GM23338 (cell line): ENCODE data around the gene DGLUCY. TPM values are rescaled to one million over a fixed set of nuclear protein-coding genes. Genes with fewer than 3 reads are reported as not detected.

ENCODE experiments used
- ATAC-seq: fragments of 200-7000 bp; cut with Tn5 transposase; 3 replicates; pipeline ENCODE4 v1.9.1; 2020
- DNase-seq: peaks from one replicate; pipeline ENCODE4 v3.0.0-alpha.2; 2015; ENCODE audit warnings: low spot score
- H2AFZ ChIP-seq: fragments of 200-600 bp; sonication (generic); 2 replicates; pipeline ENCODE4 v1.8.0; 2016; ENCODE audit warnings: antibody characterized with exemption, mild to moderate bottlenecking, moderate library complexity
- H3F3A ChIP-seq: fragments of 200-600 bp; sonication (generic); replicated peaks from 2 replicates; pipeline ENCODE4 v1.8.0; 2017; ENCODE audit warnings: antibody characterized with exemption, mixed run types, low read depth
- H3K27ac ChIP-seq: fragments of 200-600 bp; sonication (generic); 2 replicates; pipeline ENCODE4 v1.6.1; 2016; ENCODE audit warnings: low read depth
- H3K27me3 ChIP-seq: fragments of 200-600 bp; sonication (generic); 2 replicates; pipeline ENCODE4 v1.8.0; 2016; ENCODE audit warnings: mild to moderate bottlenecking, mixed run types, moderate library complexity; ENCODE audit not compliant: insufficient read depth
- H3K36me3 ChIP-seq: fragments of 200-600 bp; sonication (generic); 2 replicates; pipeline ENCODE4 v1.8.0; 2016; ENCODE audit warnings: mild to moderate bottlenecking; ENCODE audit not compliant: insufficient read depth
- H3K4me1 ChIP-seq: fragments of 200-600 bp; sonication (generic); 2 replicates; pipeline ENCODE4 v1.8.0; 2016; ENCODE audit warnings: mild to moderate bottlenecking, moderate library complexity; ENCODE audit not compliant: insufficient read depth
- H3K4me2 ChIP-seq: fragments of 200-600 bp; sonication (generic); 2 replicates; pipeline ENCODE4 v1.7.1; 2017; ENCODE audit warnings: mixed run types
- H3K4me3 ChIP-seq: fragments of 200-600 bp; sonication (generic); 2 replicates; pipeline ENCODE4 v1.6.1; 2016; ENCODE audit warnings: mixed run types
- H3K79me2 ChIP-seq: fragments of 200-600 bp; sonication (generic); replicated peaks from 2 replicates; pipeline ENCODE4 v1.8.0; 2017; ENCODE audit warnings: mild to moderate bottlenecking; ENCODE audit not compliant: insufficient read depth
- H3K9me2 ChIP-seq: fragments of 200-600 bp; sonication (generic); 2 replicates; pipeline ENCODE4 v1.8.0; 2017; ENCODE audit not compliant: insufficient read depth
- H4K20me1 ChIP-seq: fragments of 200-600 bp; sonication (generic); replicated peaks from 2 replicates; pipeline ENCODE4 v1.8.0; 2017; ENCODE audit warnings: mild to moderate bottlenecking; ENCODE audit not compliant: insufficient read depth
- H3K27ac Mint-ChIP-seq: 2 replicates; pipeline ENCODE4 v1.8.0; 2020; ENCODE audit warnings: inconsistent platforms, mild to moderate bottlenecking, moderate library complexity, mixed read lengths
- H3K27me3 Mint-ChIP-seq: 3 replicates; pipeline ENCODE4 v1.8.0; 2022; ENCODE audit warnings: low read depth, mild to moderate bottlenecking, moderate library complexity, mixed read lengths, inconsistent platforms; ENCODE audit not compliant: insufficient read depth, poor library complexity
- H3K36me3 Mint-ChIP-seq: 3 replicates; pipeline ENCODE4 v1.8.0; 2021; ENCODE audit warnings: low read depth, mild to moderate bottlenecking, inconsistent platforms, moderate library complexity, mixed read lengths
- H3K4me1 Mint-ChIP-seq: 3 replicates; pipeline ENCODE4 v1.8.0; 2020; ENCODE audit warnings: mild to moderate bottlenecking, inconsistent platforms, mixed read lengths
- H3K4me3 Mint-ChIP-seq: 3 replicates; pipeline ENCODE4 v1.8.0; 2021; ENCODE audit warnings: moderate library complexity, mild to moderate bottlenecking, inconsistent platforms, mixed read lengths
- H3K9me3 Mint-ChIP-seq: 3 replicates; pipeline ENCODE4 v1.8.0; 2020; ENCODE audit warnings: moderate library complexity, mild to moderate bottlenecking, inconsistent platforms, mixed read lengths
- CREB1 ChIP-seq: fragments of 250-450 bp; sonication (Bioruptor Pico); IDR thresholded peaks from 2 replicates; pipeline ENCODE4 v1.5.0; 2020; ENCODE audit warnings: low read depth, mild to moderate bottlenecking, moderate library complexity
- CTCF ChIP-seq, 2 experiments: fragments of 200-600 bp in 1 of 2; sonication (generic) in 1 of 2; conservative IDR thresholded peaks; 2 replicates each; pipeline versions ENCODE4 v1.5.1 to v1.6.1; 2016 to 2017; ENCODE audit warnings: antibody characterized with exemption in 2 of 2, low read depth in 2 of 2, mild to moderate bottlenecking in 2 of 2, moderate library complexity in 1 of 2
- ETS1 ChIP-seq: IDR thresholded peaks from 2 replicates; pipeline ENCODE4 v1.6.1; 2016; ENCODE audit warnings: antibody characterized with exemption
- EZH2 ChIP-seq: fragments of 200-600 bp; sonication (generic); IDR thresholded peaks from one replicate; pipeline ENCODE4 v1.8.0; 2017; ENCODE audit warnings: antibody characterized with exemption, mild to moderate bottlenecking, low read depth; ENCODE audit not compliant: unreplicated experiment
- EZH2phosphoT487 ChIP-seq: fragments of 200-600 bp; sonication (generic); IDR thresholded peaks from one replicate; pipeline ENCODE4 v1.8.1; 2018; ENCODE audit warnings: antibody characterized with exemption; ENCODE audit not compliant: unreplicated experiment
- JUNB ChIP-seq: IDR thresholded peaks from one replicate; pipeline ENCODE4 v1.6.1; 2016; ENCODE audit warnings: antibody characterized with exemption; ENCODE audit not compliant: unreplicated experiment
- NANOG ChIP-seq: IDR thresholded peaks from 2 replicates; pipeline ENCODE4 v1.6.1; 2016; ENCODE audit warnings: antibody characterized with exemption, borderline replicate concordance
- POLR2AphosphoS5 ChIP-seq: IDR thresholded peaks from 2 replicates; pipeline ENCODE4 v1.6.1; 2016; ENCODE audit warnings: antibody characterized with exemption, low read depth
- STAT1 ChIP-seq: IDR thresholded peaks from one replicate; pipeline ENCODE4 v1.6.1; 2016; ENCODE audit warnings: antibody characterized with exemption; ENCODE audit not compliant: unreplicated experiment
- ZNF114 ChIP-seq: fragments of 250-450 bp; sonication (Bioruptor Pico); IDR thresholded peaks from 2 replicates; pipeline ENCODE4 v1.5.0; 2020; ENCODE audit warnings: mild to moderate bottlenecking, moderate library complexity
- ZNF331 ChIP-seq: fragments of 250-450 bp; sonication (Bioruptor Pico); IDR thresholded peaks from 2 replicates; pipeline ENCODE4 v1.5.0; 2020; ENCODE audit warnings: low read depth, mild to moderate bottlenecking, moderate library complexity
- polyA plus RNA-seq: library from polyadenylated mRNA; unstranded; fragments of >200 nt; fragmentation: Nextera tagmentation; extraction: Ambion mirVana; gene quantifications from 2 replicates; pipeline ENCODE4 v1.2.1, GENCODE V29; 2016
- total RNA-seq: library from RNA; depleted of rRNA; stranded (reverse); fragments of >200 nt; shearing (Covaris generic); gene quantifications from 2 replicates; pipeline ENCODE4 v1.2.3, GENCODE V29; 2014
- TF ChIP-seq, protein P1 (sequence below): fragments of 250-450 bp; sonication (Bioruptor Pico); IDR thresholded peaks from 2 replicates; pipeline ENCODE4 v1.5.0; 2020; ENCODE audit warnings: mild to moderate bottlenecking, moderate library complexity
- TF ChIP-seq, protein P2 (sequence below): IDR thresholded peaks from one replicate; pipeline ENCODE4 v1.6.1; 2018; ENCODE audit warnings: antibody characterized with exemption; ENCODE audit not compliant: unreplicated experiment

The DGLUCY gene
- total and polyA plus RNA-seq, 2 experiments from 2014 or later = 14.6 to 31.6 TPM

- H3K9me2 ChIP-seq = peaks cover 5% of the 10 kb centered on the region; the same call in 1 of the 2 replicates
- Mint-ChIP-seq H3K36me3 (peaks cover 21% of the 10 kb centered on the region), H3K4me3 (no peak overlapping the region), H3K9me3 (peaks cover 24% of the 10 kb centered on the region), H3K27ac (no peak overlapping the region), H3K27me3 (peaks cover 10% of the 10 kb centered on the region), H3K4me1 (peaks cover 2% of the 10 kb centered on the region; the same call in 1 of the 3 replicates)
- H4K20me1 ChIP-seq = no peaks in the 10 kb centered on the region
- H3K4me1 ChIP-seq = no peaks in the 10 kb centered on the region
- DNase-seq = no peak
- no peak overlapping the region for H3K4me2 ChIP-seq
- no peak overlapping the region for H2AFZ ChIP-seq
- TF ChIP-seq, protein P1, sequence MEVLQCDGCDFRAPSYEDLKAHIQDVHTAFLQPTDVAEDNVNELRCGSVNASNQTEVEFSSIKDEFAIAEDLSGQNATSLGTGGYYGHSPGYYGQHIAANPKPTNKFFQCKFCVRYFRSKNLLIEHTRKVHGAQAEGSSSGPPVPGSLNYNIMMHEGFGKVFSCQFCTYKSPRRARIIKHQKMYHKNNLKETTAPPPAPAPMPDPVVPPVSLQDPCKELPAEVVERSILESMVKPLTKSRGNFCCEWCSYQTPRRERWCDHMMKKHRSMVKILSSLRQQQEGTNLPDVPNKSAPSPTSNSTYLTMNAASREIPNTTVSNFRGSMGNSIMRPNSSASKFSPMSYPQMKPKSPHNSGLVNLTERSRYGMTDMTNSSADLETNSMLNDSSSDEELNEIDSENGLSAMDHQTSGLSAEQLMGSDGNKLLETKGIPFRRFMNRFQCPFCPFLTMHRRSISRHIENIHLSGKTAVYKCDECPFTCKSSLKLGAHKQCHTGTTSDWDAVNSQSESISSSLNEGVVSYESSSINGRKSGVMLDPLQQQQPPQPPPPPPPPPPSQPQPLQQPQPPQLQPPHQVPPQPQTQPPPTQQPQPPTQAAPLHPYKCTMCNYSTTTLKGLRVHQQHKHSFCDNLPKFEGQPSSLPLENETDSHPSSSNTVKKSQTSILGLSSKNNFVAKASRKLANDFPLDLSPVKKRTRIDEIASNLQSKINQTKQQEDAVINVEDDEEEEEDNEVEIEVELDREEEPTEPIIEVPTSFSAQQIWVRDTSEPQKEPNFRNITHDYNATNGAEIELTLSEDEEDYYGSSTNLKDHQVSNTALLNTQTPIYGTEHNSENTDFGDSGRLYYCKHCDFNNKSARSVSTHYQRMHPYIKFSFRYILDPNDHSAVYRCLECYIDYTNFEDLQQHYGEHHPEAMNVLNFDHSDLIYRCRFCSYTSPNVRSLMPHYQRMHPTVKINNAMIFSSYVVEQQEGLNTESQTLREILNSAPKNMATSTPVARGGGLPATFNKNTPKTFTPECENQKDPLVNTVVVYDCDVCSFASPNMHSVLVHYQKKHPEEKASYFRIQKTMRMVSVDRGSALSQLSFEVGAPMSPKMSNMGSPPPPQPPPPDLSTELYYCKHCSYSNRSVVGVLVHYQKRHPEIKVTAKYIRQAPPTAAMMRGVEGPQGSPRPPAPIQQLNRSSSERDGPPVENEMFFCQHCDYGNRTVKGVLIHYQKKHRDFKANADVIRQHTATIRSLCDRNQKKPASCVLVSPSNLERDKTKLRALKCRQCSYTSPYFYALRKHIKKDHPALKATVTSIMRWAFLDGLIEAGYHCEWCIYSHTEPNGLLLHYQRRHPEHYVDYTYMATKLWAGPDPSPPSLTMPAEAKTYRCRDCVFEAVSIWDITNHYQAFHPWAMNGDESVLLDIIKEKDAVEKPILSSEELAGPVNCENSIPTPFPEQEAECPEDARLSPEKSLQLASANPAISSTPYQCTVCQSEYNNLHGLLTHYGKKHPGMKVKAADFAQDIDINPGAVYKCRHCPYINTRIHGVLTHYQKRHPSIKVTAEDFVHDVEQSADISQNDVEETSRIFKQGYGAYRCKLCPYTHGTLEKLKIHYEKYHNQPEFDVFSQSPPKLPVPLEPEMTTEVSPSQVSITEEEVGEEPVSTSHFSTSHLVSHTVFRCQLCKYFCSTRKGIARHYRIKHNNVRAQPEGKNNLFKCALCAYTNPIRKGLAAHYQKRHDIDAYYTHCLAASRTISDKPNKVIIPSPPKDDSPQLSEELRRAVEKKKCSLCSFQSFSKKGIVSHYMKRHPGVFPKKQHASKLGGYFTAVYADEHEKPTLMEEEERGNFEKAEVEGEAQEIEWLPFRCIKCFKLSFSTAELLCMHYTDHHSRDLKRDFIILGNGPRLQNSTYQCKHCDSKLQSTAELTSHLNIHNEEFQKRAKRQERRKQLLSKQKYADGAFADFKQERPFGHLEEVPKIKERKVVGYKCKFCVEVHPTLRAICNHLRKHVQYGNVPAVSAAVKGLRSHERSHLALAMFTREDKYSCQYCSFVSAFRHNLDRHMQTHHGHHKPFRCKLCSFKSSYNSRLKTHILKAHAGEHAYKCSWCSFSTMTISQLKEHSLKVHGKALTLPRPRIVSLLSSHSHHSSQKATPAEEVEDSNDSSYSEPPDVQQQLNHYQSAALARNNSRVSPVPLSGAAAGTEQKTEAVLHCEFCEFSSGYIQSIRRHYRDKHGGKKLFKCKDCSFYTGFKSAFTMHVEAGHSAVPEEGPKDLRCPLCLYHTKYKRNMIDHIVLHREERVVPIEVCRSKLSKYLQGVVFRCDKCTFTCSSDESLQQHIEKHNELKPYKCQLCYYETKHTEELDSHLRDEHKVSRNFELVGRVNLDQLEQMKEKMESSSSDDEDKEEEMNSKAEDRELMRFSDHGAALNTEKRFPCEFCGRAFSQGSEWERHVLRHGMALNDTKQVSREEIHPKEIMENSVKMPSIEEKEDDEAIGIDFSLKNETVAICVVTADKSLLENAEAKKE (CRISPR knock-in tag) = no peak
- TF ChIP-seq POLR2AphosphoS5 (no peak), CTCF (conservative IDR thresholded peaks at IDR 0.05; ENCODE audit: low read depth in 2 of 2) (no peak), ZNF114 (CRISPR knock-in tag) (no peak), JUNB (no peak), ETS1 (no peak), STAT1 (no peak), EZH2phosphoT487 (no peak), CREB1 (no peak), ZNF331 (CRISPR knock-in tag) (no peak), NANOG (no peak), EZH2 (no peak)
- TF ChIP-seq, protein P2, sequence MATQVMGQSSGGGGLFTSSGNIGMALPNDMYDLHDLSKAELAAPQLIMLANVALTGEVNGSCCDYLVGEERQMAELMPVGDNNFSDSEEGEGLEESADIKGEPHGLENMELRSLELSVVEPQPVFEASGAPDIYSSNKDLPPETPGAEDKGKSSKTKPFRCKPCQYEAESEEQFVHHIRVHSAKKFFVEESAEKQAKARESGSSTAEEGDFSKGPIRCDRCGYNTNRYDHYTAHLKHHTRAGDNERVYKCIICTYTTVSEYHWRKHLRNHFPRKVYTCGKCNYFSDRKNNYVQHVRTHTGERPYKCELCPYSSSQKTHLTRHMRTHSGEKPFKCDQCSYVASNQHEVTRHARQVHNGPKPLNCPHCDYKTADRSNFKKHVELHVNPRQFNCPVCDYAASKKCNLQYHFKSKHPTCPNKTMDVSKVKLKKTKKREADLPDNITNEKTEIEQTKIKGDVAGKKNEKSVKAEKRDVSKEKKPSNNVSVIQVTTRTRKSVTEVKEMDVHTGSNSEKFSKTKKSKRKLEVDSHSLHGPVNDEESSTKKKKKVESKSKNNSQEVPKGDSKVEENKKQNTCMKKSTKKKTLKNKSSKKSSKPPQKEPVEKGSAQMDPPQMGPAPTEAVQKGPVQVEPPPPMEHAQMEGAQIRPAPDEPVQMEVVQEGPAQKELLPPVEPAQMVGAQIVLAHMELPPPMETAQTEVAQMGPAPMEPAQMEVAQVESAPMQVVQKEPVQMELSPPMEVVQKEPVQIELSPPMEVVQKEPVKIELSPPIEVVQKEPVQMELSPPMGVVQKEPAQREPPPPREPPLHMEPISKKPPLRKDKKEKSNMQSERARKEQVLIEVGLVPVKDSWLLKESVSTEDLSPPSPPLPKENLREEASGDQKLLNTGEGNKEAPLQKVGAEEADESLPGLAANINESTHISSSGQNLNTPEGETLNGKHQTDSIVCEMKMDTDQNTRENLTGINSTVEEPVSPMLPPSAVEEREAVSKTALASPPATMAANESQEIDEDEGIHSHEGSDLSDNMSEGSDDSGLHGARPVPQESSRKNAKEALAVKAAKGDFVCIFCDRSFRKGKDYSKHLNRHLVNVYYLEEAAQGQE = no peak
- H3F3A ChIP-seq = no peaks in the 10 kb centered on the region
- no peaks in the 10 kb centered on the region for H3K79me2 ChIP-seq
- no peaks in the 10 kb centered on the region for H3K36me3 ChIP-seq
- ATAC-seq = no peak
- no peak overlapping the region for H3K4me3 ChIP-seq
- no peak overlapping the region for H3K27ac ChIP-seq
- H3K27me3 ChIP-seq = no peaks in the 10 kb centered on the region
Observed at GRCh38 chr14:91234791-91235114, 120.9 kb downstream of the DGLUCY start.
